OCI-LY7 (cell line): ENCODE data around the gene NOLC1. TPM values are rescaled to one million over a fixed set of nuclear protein-coding genes. Genes with fewer than 3 reads are reported as not detected.

ENCODE experiments used
- BruUV-seq: library from RNA; stranded (reverse); fragments of 400-500 nt; replicated peaks from 2 replicates; lab custom pipeline; 2021; lab: Mats Ljungman, UMichigan
- CTCF ChIA-PET: fragments of 300-600 bp; sonication (Branson Sonifier 250); formaldehyde crosslinking; loops from one replicate; lab custom pipeline; 2022; ENCODE audit warnings: antibody characterized with exemption; ENCODE audit not compliant: unreplicated experiment; lab: Charles Lee
- POLR2A ChIA-PET: fragments of 300-600 bp; sonication (Branson Sonifier 250); formaldehyde crosslinking; loops from one replicate; lab custom pipeline; 2022; ENCODE audit warnings: antibody characterized with exemption; lab: Charles Lee
- DNase-seq: peaks from one replicate; pipeline ENCODE4 v3.0.0-alpha.2; 2015; ENCODE audit warnings: low spot score
- H2AFZ ChIP-seq: fragments of 200-600 bp; sonication (generic), shearing (Covaris generic); 2 replicates; pipeline ENCODE4 v1.6.1; 2014; ENCODE audit warnings: mild to moderate bottlenecking, antibody characterized with exemption, low read length, moderate library complexity
- H3K27ac ChIP-seq: fragments of 200-600 bp; sonication (generic); 2 replicates; pipeline ENCODE4 v1.5.1; 2014; ENCODE audit warnings: mixed run types, low read depth, mild to moderate bottlenecking, moderate library complexity, low read length, inconsistent platforms; ENCODE audit not compliant: poor library complexity, severe bottlenecking
- H3K36me3 ChIP-seq: fragments of 200-600 bp; sonication (generic); 2 replicates; pipeline ENCODE4 v1.6.1; 2014; ENCODE audit warnings: mild to moderate bottlenecking, antibody characterized with exemption, low read length, moderate library complexity, mixed read lengths; ENCODE audit not compliant: insufficient read depth
- H3K4me1 ChIP-seq: fragments of 200-600 bp; sonication (generic); 2 replicates; pipeline ENCODE4 v1.5.1; 2014; ENCODE audit warnings: mild to moderate bottlenecking, low read length; ENCODE audit not compliant: insufficient read depth, poor library complexity, severe bottlenecking
- H3K4me2 ChIP-seq: fragments of 200-600 bp; sonication (generic); 2 replicates; pipeline ENCODE4 v1.6.1; 2014; ENCODE audit warnings: mild to moderate bottlenecking, low read length
- H3K4me3 ChIP-seq: fragments of 200-600 bp; sonication (generic); 2 replicates; pipeline ENCODE4 v1.5.1; 2014; ENCODE audit warnings: mild to moderate bottlenecking, low read depth, low read length; ENCODE audit not compliant: poor library complexity, severe bottlenecking
- H3K79me2 ChIP-seq: fragments of 200-600 bp; sonication (generic); 2 replicates; pipeline ENCODE4 v1.6.1; 2016; ENCODE audit warnings: low read depth, mild to moderate bottlenecking, low read length, moderate library complexity, mixed read lengths; ENCODE audit not compliant: insufficient read depth
- H3K9me2 ChIP-seq: fragments of 200-600 bp; sonication (generic); 2 replicates; pipeline ENCODE4 v1.6.1; 2016; ENCODE audit warnings: mild to moderate bottlenecking, low read length, mixed read lengths; ENCODE audit not compliant: insufficient read depth
- H3K9me3 ChIP-seq: fragments of 200-600 bp; sonication (generic); 2 replicates; pipeline ENCODE4 v1.6.1; 2014; ENCODE audit warnings: mild to moderate bottlenecking, mixed run types, low read length, mixed read lengths
- H4K20me1 ChIP-seq: fragments of 200-600 bp; sonication (generic); 2 replicates; pipeline ENCODE4 v1.6.1; 2014; ENCODE audit warnings: mild to moderate bottlenecking, antibody characterized with exemption, low read length, moderate library complexity, mixed read lengths; ENCODE audit not compliant: insufficient read depth
- CTCF ChIP-seq: fragments of 200-600 bp; sonication (generic); conservative IDR thresholded peaks from 2 replicates; pipeline ENCODE4 v1.5.1; 2014; ENCODE audit warnings: mild to moderate bottlenecking, antibody characterized with exemption, low read length, moderate library complexity, mixed read lengths
- EZH2phosphoT487 ChIP-seq: fragments of 200-600 bp; sonication (generic); IDR thresholded peaks from 2 replicates; pipeline ENCODE4 v1.6.1; 2018; ENCODE audit warnings: low read depth, borderline replicate concordance, mild to moderate bottlenecking, mixed run types, antibody characterized with exemption, low read length, moderate library complexity, mixed read lengths
- intact Hi-C: fragments of 100-400 bp; cut with micrococcal nuclease; formaldehyde crosslinking; loops from one replicate; pipeline ENCODE4 v1.10.0; 2022; ENCODE audit not compliant: unreplicated experiment
- total RNA-seq, 2 experiments: library from RNA; depleted of rRNA in 1 of 2; stranded (reverse); fragments of >200 nt in 1 of 2; shearing (Covaris generic) in 1 of 2; gene quantifications; 2 replicates each; pipeline ENCODE4 v1.2.3, GENCODE V29; 2014 to 2022

The NOLC1 gene
- total RNA-seq, 2 experiments from 2014 or later = 93.5 to 152 TPM

GRCh38 chr10:102116656-102117055, 35.5 kb upstream of the NOLC1 start:
- ChIA-PET POLR2A (no interaction called here), CTCF (no interaction called here)
- Histone ChIP-seq H3K9me2 (no peaks in the 10 kb centered on the region), H3K27ac (peak overlapping the region; percentile 80), H3K79me2 (peaks cover 78% of the 10 kb centered on the region), H3K4me3 (peak overlapping the region; percentile 87), H3K9me3 (no peaks in the 10 kb centered on the region), H3K4me1 (peaks cover 70% of the 10 kb centered on the region), H4K20me1 (peaks cover 20% of the 10 kb centered on the region), H2AFZ (no peak overlapping the region), H3K36me3 (peaks cover 4% of the 10 kb centered on the region; the same call in 1 of the 2 replicates), H3K4me2 (peak overlapping the region; percentile 79)
- TF ChIP-seq CTCF = no peak
- no peak for TF ChIP-seq EZH2phosphoT487
- DNase-seq = no peak
- BruUV-seq = no TSS peak
- intact Hi-C loops = loop anchor here (10.0 kb wide), 1 partner anchor 598 kb away; the partner anchor contains the start of genes ARL3 and SFXN2

- intact Hi-C loops = loop anchor here (10.0 kb wide), 1 partner anchor 597 kb away; the partner anchor contains the start of genes ARL3 and SFXN2
- Histone ChIP-seq H3K4me1 (peaks cover 70% of the 10 kb centered on the region), H3K9me2 (no peaks in the 10 kb centered on the region), H3K4me3 (peak overlapping the region; percentile 87), H3K4me2 (peak overlapping the region; percentile 79), H3K79me2 (peaks cover 68% of the 10 kb centered on the region), H3K27ac (peak overlapping the region; percentile 80), H2AFZ (no peak overlapping the region), H4K20me1 (peaks cover 14% of the 10 kb centered on the region), H3K36me3 (no peaks in the 10 kb centered on the region), H3K9me3 (no peaks in the 10 kb centered on the region)
- ChIA-PET CTCF (no interaction called here), POLR2A (interaction anchor here (1.3 kb wide), 1 partner anchor 13 kb away, joined by 4 read pairs; no protein-coding TSS in a partner anchor)
- BruUV-seq = no TSS peak
- TF ChIP-seq CTCF = peak; percentile 55
- no peak for TF ChIP-seq EZH2phosphoT487
- DNase-seq = peak; percentile 49
Observed at GRCh38 chr10:102117391-102118159, 34.6 kb upstream of the NOLC1 start.

DNA sequence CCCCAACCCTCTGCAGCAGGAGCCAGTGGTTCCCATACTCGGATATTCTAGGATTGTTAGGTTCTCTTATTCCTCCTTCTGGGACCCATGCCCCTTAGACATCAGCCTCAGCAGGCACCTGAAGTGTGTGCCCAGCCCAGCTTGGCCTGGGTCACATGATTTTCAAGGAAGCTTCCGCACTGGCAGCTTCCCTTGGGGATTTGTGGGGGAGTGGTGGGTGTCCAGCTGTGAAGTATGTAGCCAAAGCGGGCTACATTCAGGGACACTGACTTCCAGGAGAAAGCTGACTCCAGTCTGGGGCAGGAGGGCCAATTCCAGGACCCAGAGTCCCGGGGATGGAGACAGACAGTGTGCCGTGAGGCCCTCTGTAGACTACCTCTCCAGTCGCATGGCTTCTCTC, 33.3 kb upstream of the NOLC1 start:
- Histone ChIP-seq H3K4me1 (peaks cover 57% of the 10 kb centered on the region), H3K9me2 (no peaks in the 10 kb centered on the region), H4K20me1 (peaks cover 3% of the 10 kb centered on the region), H3K36me3 (no peaks in the 10 kb centered on the region), H3K4me3 (peak overlapping the region; percentile 87), H3K79me2 (peaks cover 55% of the 10 kb centered on the region), H3K27ac (peak overlapping the region; percentile 80), H3K4me2 (peak overlapping the region; percentile 79), H2AFZ (no peak overlapping the region), H3K9me3 (no peaks in the 10 kb centered on the region)
- TF ChIP-seq EZH2phosphoT487 = no peak
- no peak for TF ChIP-seq CTCF
- intact Hi-C loops = loop anchor here (10.0 kb wide), 1 partner anchor 596 kb away; the partner anchor contains the start of genes ARL3 and SFXN2
- peak; percentile 70 for DNase-seq
- no TSS peak for BruUV-seq
- ChIA-PET CTCF (interaction anchor here (0.6 kb wide), 4 partner anchors 9 to 513 kb away, joined by 3 to 6 read pairs (median 4); no protein-coding TSS in a partner anchor), POLR2A (interaction anchor here (0.5 to 1.3 kb wide), 11 partner anchors 10 to 1854 kb away, joined by 3 to 5 read pairs (median 3); partner anchors contain the start of gene NOLC1)
